HCT116 (cell line): Measurements from ENCODE around the gene SPACA5. TPM values are rescaled to one million over a fixed set of nuclear protein-coding genes. Genes with fewer than 3 reads are reported as not detected.

Experiments
- ATAC-seq: fragments of 200-7000 bp; cut with Tn5 transposase; 2 replicates; pipeline ENCODE4 v1.9.1; 2020; ENCODE audit warnings: mild to moderate bottlenecking, moderate library complexity
- BruUV-seq: library from RNA; stranded (reverse); fragments of 400-500 nt; replicated peaks from 2 replicates; lab custom pipeline; 2021; lab: Mats Ljungman, UMichigan
- CTCF ChIA-PET: fragments of 300-600 bp; sonication (Branson Sonifier 250); formaldehyde crosslinking; loops from one replicate; lab custom pipeline; 2021; ENCODE audit warnings: antibody characterized with exemption; lab: Charles Lee
- POLR2A ChIA-PET: fragments of 300-600, 350-600 bp; sonication (Branson Sonifier 250); formaldehyde crosslinking; loops from one replicate; lab custom pipeline; 2021; ENCODE audit warnings: antibody characterized with exemption; lab: Charles Lee
- RAD21 ChIA-PET, 2 experiments: fragments of 300-600 bp; sonication (Branson Sonifier 250); formaldehyde crosslinking; loops; one replicate each; lab custom pipeline; 2023; ENCODE audit warnings: low total read pairs in 2 of 2; ENCODE audit not compliant: uncharacterized antibody in 2 of 2, unreplicated experiment in 2 of 2, low non-redundant PET in 1 of 2; lab: Charles Lee
- DNase-seq: peaks from one replicate; pipeline ENCODE4 v3.0.0-alpha.2; 2010; ENCODE audit warnings: low read depth, low spot score
- H2AFZ ChIP-seq: fragments of 200-600 bp; shearing (Covaris generic), sonication (generic); 2 replicates; pipeline ENCODE4 v1.6.1; 2017; ENCODE audit warnings: low read depth, mixed run types, mixed read lengths, antibody characterized with exemption, low read length; ENCODE audit not compliant: poor library complexity, severe bottlenecking
- H3K27ac ChIP-seq: 2 replicates; pipeline ENCODE4 v1.5.1; 2012; ENCODE audit warnings: low read depth, low read length
- H3K27me3 ChIP-seq: fragments of 200-600 bp; sonication (generic); 2 replicates; pipeline ENCODE4 v1.6.1; 2016; ENCODE audit warnings: mixed run types, low read length, mixed read lengths; ENCODE audit not compliant: insufficient read depth
- H3K36me3 ChIP-seq, 2 experiments: fragments of 200-500 bp in 1 of 2; fragments of 200-600 bp in 1 of 2; sonication (Bioruptor generic) in 1 of 2; sonication (generic) in 1 of 2; 2 replicates each; pipeline versions ENCODE4 v1.5.1 to v1.6.1; 2014 to 2016; ENCODE audit warnings: low read length in 2 of 2, inconsistent platforms in 1 of 2, mixed read lengths in 1 of 2, mixed run types in 1 of 2; ENCODE audit not compliant: insufficient read depth in 2 of 2, control insufficient read depth in 1 of 2
- H3K4me1 ChIP-seq, 2 experiments: fragments of 200-600 bp in 1 of 2; sonication (generic) in 1 of 2; 2 replicates each; pipeline versions ENCODE4 v1.5.1 to v1.6.1; 2012 to 2017; ENCODE audit warnings: low read length in 2 of 2, inconsistent platforms in 1 of 2, mild to moderate bottlenecking in 1 of 2, mixed read lengths in 1 of 2, mixed run types in 1 of 2, moderate library complexity in 1 of 2; ENCODE audit not compliant: insufficient read depth in 2 of 2, control insufficient read depth in 1 of 2
- H3K4me2 ChIP-seq: fragments of 200-600 bp; sonication (generic); 2 replicates; pipeline ENCODE4 v1.6.1; 2017; ENCODE audit warnings: mixed run types, low read length, mixed read lengths
- H3K4me3 ChIP-seq, 2 experiments: fragments of 200-600 bp in 1 of 2; sonication (generic) in 1 of 2; replicated peaks in 1 of 2; 2 replicates each; pipeline ENCODE4 v1.5.1; 2011 to 2016; ENCODE audit warnings: low read length in 2 of 2, control low read depth in 1 of 2, low read depth in 1 of 2, mild to moderate bottlenecking in 1 of 2, mixed read lengths in 1 of 2, mixed run types in 1 of 2
- H3K79me2 ChIP-seq: fragments of 200-600 bp; sonication (generic); 2 replicates; pipeline ENCODE4 v1.6.1; 2017; ENCODE audit warnings: mild to moderate bottlenecking, mixed run types, low read length, moderate library complexity, mixed read lengths; ENCODE audit not compliant: insufficient read depth
- H3K9ac ChIP-seq: fragments of 200-600 bp; sonication (generic); 2 replicates; pipeline ENCODE4 v1.6.1; 2016; ENCODE audit warnings: low read length, mixed read lengths
- H3K9me2 ChIP-seq: fragments of 200-600 bp; sonication (generic), shearing (Covaris generic); 2 replicates; pipeline ENCODE4 v1.6.1; 2017; ENCODE audit warnings: mixed run types, mild to moderate bottlenecking, moderate library complexity; ENCODE audit not compliant: insufficient read depth
- H3K9me3 ChIP-seq, 2 experiments: fragments of 200-500 bp in 1 of 2; fragments of 200-600 bp in 1 of 2; sonication (Bioruptor generic) in 1 of 2; sonication (generic) in 1 of 2; 2 replicates each; pipeline ENCODE4 v1.6.1; 2014 to 2017; ENCODE audit warnings: low read length in 2 of 2, mixed read lengths in 2 of 2, inconsistent platforms in 1 of 2, low read depth in 1 of 2, mild to moderate bottlenecking in 1 of 2, mixed run types in 1 of 2, moderate library complexity in 1 of 2; ENCODE audit not compliant: control insufficient read depth in 1 of 2, insufficient read depth in 1 of 2
- H4K20me1 ChIP-seq: fragments of 200-600 bp; sonication (generic), shearing (Covaris generic); 2 replicates; pipeline ENCODE4 v1.6.1; 2017; ENCODE audit warnings: mixed run types, mild to moderate bottlenecking, moderate library complexity; ENCODE audit not compliant: insufficient read depth
- CBX3 ChIP-seq: IDR thresholded peaks from 2 replicates; pipeline ENCODE4 v1.6.1; 2012; ENCODE audit warnings: low read depth
- CEBPB ChIP-seq: IDR thresholded peaks from 2 replicates; pipeline ENCODE4 v1.6.1; 2012; ENCODE audit warnings: low read depth
- ELF1 ChIP-seq: IDR thresholded peaks from 2 replicates; pipeline ENCODE4 v1.6.1; 2012; ENCODE audit warnings: low read depth, borderline replicate concordance
- EZH2phosphoT487 ChIP-seq: fragments of 200-600 bp; IDR thresholded peaks from 2 replicates; pipeline ENCODE4 v1.6.1; 2018; ENCODE audit warnings: antibody characterized with exemption, borderline replicate concordance
- FOSL1 ChIP-seq: IDR thresholded peaks from 2 replicates; pipeline ENCODE4 v1.6.1; 2012; ENCODE audit warnings: low read depth
- JUND ChIP-seq: IDR thresholded peaks from 2 replicates; pipeline ENCODE4 v1.6.1; 2012
- POLR2A ChIP-seq: IDR thresholded peaks from 2 replicates; pipeline ENCODE4 v1.7.0; 2011; ENCODE audit warnings: borderline replicate concordance; ENCODE audit not compliant: insufficient read depth, insufficient read length; ENCODE audit errors: extremely low read depth
- POLR2AphosphoS5 ChIP-seq: IDR thresholded peaks from 2 replicates; pipeline ENCODE4 v1.6.1; 2011; ENCODE audit warnings: mild to moderate bottlenecking, low read depth, low read length, moderate library complexity
- RAD21 ChIP-seq: IDR thresholded peaks from 2 replicates; pipeline ENCODE4 v1.6.1; 2012; ENCODE audit warnings: low read depth, mild to moderate bottlenecking
- SIN3A ChIP-seq: IDR thresholded peaks from 2 replicates; pipeline ENCODE4 v1.6.1; 2012; ENCODE audit warnings: low read depth
- SP1 ChIP-seq: IDR thresholded peaks from 2 replicates; pipeline ENCODE4 v1.6.1; 2012; ENCODE audit warnings: low read depth
- YY1 ChIP-seq: IDR thresholded peaks from 2 replicates; pipeline ENCODE4 v1.6.1; 2011; ENCODE audit warnings: low read length, low read depth, moderate library complexity, mild to moderate bottlenecking; ENCODE audit not compliant: insufficient replicate concordance; ENCODE audit errors: extremely low read depth
- intact Hi-C: fragments of 100-400 bp; cut with micrococcal nuclease; formaldehyde crosslinking; loops from 2 replicates; pipeline ENCODE4 v1.10.0; 2022
- total RNA-seq: library from RNA; stranded (reverse); gene quantifications from one replicate; pipeline ENCODE4 v1.2.1, GENCODE V29; 2021; ENCODE audit not compliant: unreplicated experiment
- TF ChIP-seq, protein P1 (sequence below): IDR thresholded peaks from 2 replicates; pipeline ENCODE4 v1.6.1; 2012; ENCODE audit warnings: low read depth
- TF ChIP-seq, protein P2 (sequence below), 3 experiments: fragments of 200-600 bp in 1 of 3; sonication (generic) in 1 of 3; IDR thresholded peaks in 2 of 3; conservative IDR thresholded peaks in 1 of 3; 2 replicates each; pipeline ENCODE4 v1.5.1; 2012 to 2017; ENCODE audit warnings: low read depth in 2 of 3, low read length in 2 of 3, antibody characterized with exemption in 1 of 3, borderline replicate concordance in 1 of 3, control low read depth in 1 of 3, mild to moderate bottlenecking in 1 of 3, mixed read lengths in 1 of 3, mixed run types in 1 of 3, moderate library complexity in 1 of 3; ENCODE audit not compliant: insufficient read depth in 1 of 3

SPACA5 gene
- total RNA-seq, 1 experiment from 2014 or later = not detected

DNA sequence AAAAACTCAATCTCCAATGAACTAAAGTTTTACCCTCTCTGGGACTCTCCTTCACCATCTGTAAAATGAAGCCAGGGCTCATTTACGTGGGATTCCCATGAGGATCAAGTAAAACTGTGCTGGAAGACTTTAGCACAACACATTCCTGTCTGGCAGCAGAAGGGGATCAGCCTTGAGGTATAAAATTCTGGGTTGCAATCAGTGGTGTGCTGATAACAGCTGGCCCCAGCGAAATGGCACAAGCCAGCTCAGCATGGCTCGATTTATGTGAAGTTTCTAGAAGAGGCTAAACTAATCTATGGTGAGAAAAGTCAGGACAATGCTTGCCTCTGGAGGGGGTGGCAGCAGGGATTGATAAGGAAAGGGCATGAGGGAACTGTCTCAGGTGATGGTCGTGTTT is 36.3 kb downstream of the SPACA5 start:
- intact Hi-C loops = no loop called here
- no peak overlapping the region for H2AFZ ChIP-seq
- H3K27me3 ChIP-seq = no peaks in the 10 kb centered on the region
- no TSS peak for BruUV-seq
- no peaks in the 10 kb centered on the region for H3K9me2 ChIP-seq
- H3K9ac ChIP-seq = no peak overlapping the region
- no peaks in the 10 kb centered on the region for H3K36me3 ChIP-seq
- DNase-seq = no peak
- ATAC-seq = no peak
- H3K9me3 ChIP-seq = no peaks in the 10 kb centered on the region
- H3K4me2 ChIP-seq = no peak overlapping the region
- peaks cover 9 to 21% of the 10 kb centered on the region in 2 experiments for H3K4me1 ChIP-seq
- ChIA-PET CTCF (no interaction called here), RAD21 (no interaction called here), POLR2A (no interaction called here)
- no peaks in the 10 kb centered on the region for H3K79me2 ChIP-seq
- TF ChIP-seq ELF1 = no peak
- no peak for TF ChIP-seq RAD21
- no peak overlapping the region for H3K4me3 ChIP-seq
- no peak overlapping the region for H3K27ac ChIP-seq
- no peaks in the 10 kb centered on the region for H4K20me1 ChIP-seq

DNA sequence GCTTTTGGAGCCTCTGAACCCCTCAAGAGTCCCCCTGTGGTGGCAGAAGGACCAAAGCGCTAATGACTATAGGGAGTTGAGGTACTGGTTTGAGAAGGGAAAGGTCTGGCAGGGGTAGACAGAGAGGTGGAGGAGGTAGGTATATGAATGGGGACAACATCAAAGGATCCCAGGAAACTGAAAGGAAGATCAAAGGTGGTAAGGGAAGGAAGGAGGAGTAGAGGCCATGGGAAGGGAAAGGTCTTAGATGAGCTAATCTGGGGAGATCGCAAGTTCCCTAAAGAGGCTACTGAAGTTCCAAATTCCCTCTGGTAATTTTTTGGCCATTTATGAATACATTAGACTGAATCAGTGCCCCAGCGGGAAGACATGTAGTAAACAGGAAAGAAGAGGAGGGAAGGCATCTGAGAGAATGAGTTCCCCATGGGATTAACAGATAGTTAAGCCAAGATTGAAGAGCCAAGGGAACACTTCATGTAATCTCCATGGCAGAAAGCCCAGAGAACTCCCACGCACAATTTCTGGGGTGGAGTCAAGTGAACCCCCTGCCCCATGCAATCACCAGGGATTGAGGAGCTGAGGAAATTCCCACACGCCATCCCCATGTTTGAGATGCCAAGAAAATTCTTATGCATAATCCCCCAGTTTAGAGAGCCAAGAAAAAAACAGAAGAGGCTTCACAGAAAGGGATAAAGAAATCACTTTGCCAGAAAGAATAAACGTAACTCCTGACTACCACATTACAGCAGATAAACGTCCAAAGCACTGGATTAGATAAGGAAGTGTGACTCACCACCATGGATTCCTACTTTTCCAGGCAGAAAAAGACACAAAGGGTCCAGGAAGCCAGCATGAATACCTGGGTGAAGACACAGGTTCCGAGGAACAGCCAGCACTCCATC is 38.9 kb downstream of the SPACA5 start:
- Histone ChIP-seq H3K36me3 (no peaks in the 10 kb centered on the region), H2AFZ (peak overlapping the region; percentile 78), H3K4me1 (peaks cover 9 to 21% of the 10 kb centered on the region in 2 experiments), H3K9ac (peak overlapping the region; percentile 38), H3K79me2 (no peaks in the 10 kb centered on the region), H3K9me2 (no peaks in the 10 kb centered on the region), H3K27ac (peak overlapping the region; percentile 80), H3K27me3 (no peaks in the 10 kb centered on the region), H3K4me2 (peak overlapping the region; percentile 75), H3K4me3 (peak overlapping the region; percentile 11 to 44), H4K20me1 (no peaks in the 10 kb centered on the region), H3K9me3 (no peaks in the 10 kb centered on the region)
- ATAC-seq (peak; percentile 78), DNase-seq (peak; percentile 44)
- intact Hi-C loops = no loop called here
- BruUV-seq = no TSS peak
- ChIA-PET POLR2A (no interaction called here), RAD21 (no interaction called here), CTCF (no interaction called here)
- TF ChIP-seq RAD21 (no peak), JUND (peak; percentile 70), POLR2A (no peak), CEBPB (peak; percentile 25), CBX3 (0 out of 2 replicates have a peak, but pooled peaks have one; percentile 25), SP1 (peak; percentile 48), SIN3A (0 out of 2 replicates have a peak, but pooled peaks have one; percentile 24), POLR2AphosphoS5 (no peak), FOSL1 (peak; percentile 60), ELF1 (no peak), YY1 (no peak), EZH2phosphoT487 (no peak)
- TF ChIP-seq, protein P1, sequence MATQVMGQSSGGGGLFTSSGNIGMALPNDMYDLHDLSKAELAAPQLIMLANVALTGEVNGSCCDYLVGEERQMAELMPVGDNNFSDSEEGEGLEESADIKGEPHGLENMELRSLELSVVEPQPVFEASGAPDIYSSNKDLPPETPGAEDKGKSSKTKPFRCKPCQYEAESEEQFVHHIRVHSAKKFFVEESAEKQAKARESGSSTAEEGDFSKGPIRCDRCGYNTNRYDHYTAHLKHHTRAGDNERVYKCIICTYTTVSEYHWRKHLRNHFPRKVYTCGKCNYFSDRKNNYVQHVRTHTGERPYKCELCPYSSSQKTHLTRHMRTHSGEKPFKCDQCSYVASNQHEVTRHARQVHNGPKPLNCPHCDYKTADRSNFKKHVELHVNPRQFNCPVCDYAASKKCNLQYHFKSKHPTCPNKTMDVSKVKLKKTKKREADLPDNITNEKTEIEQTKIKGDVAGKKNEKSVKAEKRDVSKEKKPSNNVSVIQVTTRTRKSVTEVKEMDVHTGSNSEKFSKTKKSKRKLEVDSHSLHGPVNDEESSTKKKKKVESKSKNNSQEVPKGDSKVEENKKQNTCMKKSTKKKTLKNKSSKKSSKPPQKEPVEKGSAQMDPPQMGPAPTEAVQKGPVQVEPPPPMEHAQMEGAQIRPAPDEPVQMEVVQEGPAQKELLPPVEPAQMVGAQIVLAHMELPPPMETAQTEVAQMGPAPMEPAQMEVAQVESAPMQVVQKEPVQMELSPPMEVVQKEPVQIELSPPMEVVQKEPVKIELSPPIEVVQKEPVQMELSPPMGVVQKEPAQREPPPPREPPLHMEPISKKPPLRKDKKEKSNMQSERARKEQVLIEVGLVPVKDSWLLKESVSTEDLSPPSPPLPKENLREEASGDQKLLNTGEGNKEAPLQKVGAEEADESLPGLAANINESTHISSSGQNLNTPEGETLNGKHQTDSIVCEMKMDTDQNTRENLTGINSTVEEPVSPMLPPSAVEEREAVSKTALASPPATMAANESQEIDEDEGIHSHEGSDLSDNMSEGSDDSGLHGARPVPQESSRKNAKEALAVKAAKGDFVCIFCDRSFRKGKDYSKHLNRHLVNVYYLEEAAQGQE = no peak
- TF ChIP-seq, protein P2, sequence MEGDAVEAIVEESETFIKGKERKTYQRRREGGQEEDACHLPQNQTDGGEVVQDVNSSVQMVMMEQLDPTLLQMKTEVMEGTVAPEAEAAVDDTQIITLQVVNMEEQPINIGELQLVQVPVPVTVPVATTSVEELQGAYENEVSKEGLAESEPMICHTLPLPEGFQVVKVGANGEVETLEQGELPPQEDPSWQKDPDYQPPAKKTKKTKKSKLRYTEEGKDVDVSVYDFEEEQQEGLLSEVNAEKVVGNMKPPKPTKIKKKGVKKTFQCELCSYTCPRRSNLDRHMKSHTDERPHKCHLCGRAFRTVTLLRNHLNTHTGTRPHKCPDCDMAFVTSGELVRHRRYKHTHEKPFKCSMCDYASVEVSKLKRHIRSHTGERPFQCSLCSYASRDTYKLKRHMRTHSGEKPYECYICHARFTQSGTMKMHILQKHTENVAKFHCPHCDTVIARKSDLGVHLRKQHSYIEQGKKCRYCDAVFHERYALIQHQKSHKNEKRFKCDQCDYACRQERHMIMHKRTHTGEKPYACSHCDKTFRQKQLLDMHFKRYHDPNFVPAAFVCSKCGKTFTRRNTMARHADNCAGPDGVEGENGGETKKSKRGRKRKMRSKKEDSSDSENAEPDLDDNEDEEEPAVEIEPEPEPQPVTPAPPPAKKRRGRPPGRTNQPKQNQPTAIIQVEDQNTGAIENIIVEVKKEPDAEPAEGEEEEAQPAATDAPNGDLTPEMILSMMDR (IDR thresholded peaks at IDR 0.05 in 2 of 3, conservative IDR thresholded peaks at IDR 0.05 in 1 of 3; ENCODE audit: borderline replicate concordance in 1 of 3, insufficient read depth in 1 of 3, low read depth in 2 of 3, low read length in 2 of 3) = no peak
